Colonic mucosa (tissue), 4 donors: ENCODE results near the gene TRAF6. TPM values are rescaled to one million over a fixed set of nuclear protein-coding genes. Genes with fewer than 3 reads are reported as not detected.

ENCODE experiments used
- DNase-seq: peaks from one replicate; pipeline ENCODE4 v3.0.0-alpha.2; 2020
- H3K27ac ChIP-seq: fragments of 200-600 bp; one replicate; pipeline ENCODE4 v1.8.0; 2021
- H3K27me3 ChIP-seq: fragments of 200-600 bp; one replicate; pipeline ENCODE4 v1.8.0; 2021
- H3K36me3 ChIP-seq: fragments of 200-600 bp; one replicate; pipeline ENCODE4 v1.8.0; 2021
- H3K4me1 ChIP-seq: fragments of 200-600 bp; one replicate; pipeline ENCODE4 v1.8.0; 2021; ENCODE audit warnings: mild to moderate bottlenecking
- H3K4me3 ChIP-seq: fragments of 200-600 bp; one replicate; pipeline ENCODE4 v1.8.0; 2021
- H3K9ac ChIP-seq, 2 donors: one replicate each; pipeline ENCODE4 v1.7.0; 2013; ENCODE audit warnings: control low read depth in 2 of 2, low read depth in 2 of 2, low read length in 2 of 2
- H3K9me3 ChIP-seq: fragments of 200-600 bp; one replicate; pipeline ENCODE4 v1.8.0; 2021
- CTCF ChIP-seq: fragments of 200-600 bp; IDR thresholded peaks from one replicate; pipeline ENCODE4 v1.8.0; 2022; ENCODE audit warnings: antibody characterized with exemption, mild to moderate bottlenecking
- intact Hi-C: fragments of 100-400 bp; cut with DNase I; formaldehyde crosslinking; loops from one replicate; pipeline ENCODE4 v1.14.1; 2022
- total RNA-seq, 2 donors: library from RNA; stranded (reverse); fragmentation: NEBNext Ultra II Directional in 1 of 2; extraction: Animal tissue kit (Norgen Biotek cat#: 25700) in 1 of 2; gene quantifications; one replicate each; pipeline ENCODE4 v1.2.1, GENCODE V29; 2021
- donor health status: healthy.
- donor health status: DM: no; HTN: no; CAD: no.
- donor health status: DM: no; HTN: no; CAD: no.

The TRAF6 gene
- total RNA-seq, 2 donors from 2014 or later: 9.5 to 18.3 TPM

GRCh38 chr11:36449561-36450096, 60.4 kb downstream of the TRAF6 start:
- TF ChIP-seq CTCF: no peak
- Histone ChIP-seq H3K27ac (peak overlapping the region; percentile 18), H3K36me3 (no peaks in the 10 kb centered on the region), H3K4me1 (peaks cover 16% of the 10 kb centered on the region), H3K27me3 (no peaks in the 10 kb centered on the region), H3K9ac (no peak overlapping the region), H3K9me3 (no peaks in the 10 kb centered on the region), H3K4me3 (no peak overlapping the region)
- DNase-seq: no peak
- intact Hi-C loops: loop anchor here (10.0 kb wide), 2 partner anchors 55 to 155 kb away; partner anchors contain the start of gene PRR5L

DNA sequence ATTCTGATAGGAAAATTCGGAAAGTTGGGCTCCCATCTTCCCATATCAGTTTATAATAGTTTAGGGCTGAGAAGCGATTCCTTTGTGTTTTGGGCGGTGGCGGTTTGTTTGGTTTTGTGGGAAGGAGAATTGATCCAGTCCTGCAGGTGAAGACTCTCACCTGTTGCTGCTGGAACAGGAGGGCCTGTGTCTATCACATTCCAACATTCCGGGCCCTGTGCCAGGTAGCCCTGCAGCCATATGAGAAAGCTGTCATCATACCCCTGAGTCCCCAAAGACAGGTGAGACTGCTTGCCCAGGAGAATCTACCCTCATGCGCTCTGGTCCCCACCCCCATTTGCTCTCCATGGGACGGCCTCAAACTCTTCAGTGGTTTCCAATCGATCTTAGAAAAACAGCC, 62.1 kb downstream of the TRAF6 start:
- no peak for DNase-seq
- no peak for TF ChIP-seq CTCF
- Histone ChIP-seq H3K4me1 (peaks cover 16% of the 10 kb centered on the region), H3K4me3 (no peak overlapping the region), H3K9me3 (no peaks in the 10 kb centered on the region), H3K36me3 (no peaks in the 10 kb centered on the region), H3K9ac (no peak overlapping the region), H3K27ac (no peak overlapping the region), H3K27me3 (no peaks in the 10 kb centered on the region)
- intact Hi-C loops: loop anchor here (10.0 kb wide), 1 partner anchor 53 kb away; no protein-coding TSS in a partner anchor

DNA sequence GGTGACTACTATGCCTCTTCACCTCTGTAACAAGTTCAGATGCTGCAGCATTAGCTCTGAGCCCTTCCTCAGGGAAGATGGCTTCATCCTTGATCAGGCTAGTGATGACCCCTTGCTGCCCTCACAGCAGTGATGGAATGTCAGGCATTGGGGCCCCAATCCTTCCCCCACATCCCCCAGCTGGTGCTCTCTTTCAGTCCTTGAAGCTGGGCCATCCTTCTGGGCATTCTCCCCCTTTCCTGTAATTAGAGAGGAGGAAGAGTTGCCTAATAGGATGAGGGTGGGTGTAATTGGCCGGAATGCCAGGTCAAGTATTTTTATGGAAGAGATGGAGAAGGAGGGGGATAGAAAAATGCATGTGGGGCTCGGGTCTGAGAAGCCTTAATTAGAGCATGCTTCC, 62.6 kb downstream of the TRAF6 start:
- Histone ChIP-seq H3K9me3 (no peaks in the 10 kb centered on the region), H3K4me1 (peaks cover 16% of the 10 kb centered on the region), H3K36me3 (no peaks in the 10 kb centered on the region), H3K4me3 (no peak overlapping the region), H3K27ac (no peak overlapping the region), H3K27me3 (no peaks in the 10 kb centered on the region), H3K9ac (no peak overlapping the region)
- no peak for TF ChIP-seq CTCF
- no peak for DNase-seq
- intact Hi-C loops: loop anchor here (10.0 kb wide), 1 partner anchor 53 kb away; no protein-coding TSS in a partner anchor

- H3K27me3 ChIP-seq: no peaks in the 10 kb centered on the region
- H3K36me3 ChIP-seq: no peaks in the 10 kb centered on the region
- no peak for DNase-seq
- no peak overlapping the region for H3K4me3 ChIP-seq
- H3K9ac ChIP-seq: no peak overlapping the region
- H3K27ac ChIP-seq: no peak overlapping the region
- H3K4me1 ChIP-seq: peaks cover 9% of the 10 kb centered on the region
- intact Hi-C loops: loop anchor here (10.0 kb wide), 1 partner anchor 51 kb away; no protein-coding TSS in a partner anchor
- TF ChIP-seq CTCF: no peak
- no peaks in the 10 kb centered on the region for H3K9me3 ChIP-seq
Measured at GRCh38 chr11:36446135-36446534, 63.9 kb downstream of the TRAF6 start.

- H3K9ac ChIP-seq: no peak overlapping the region
- H3K4me3 ChIP-seq: no peak overlapping the region
- intact Hi-C loops: loop anchor here (10.0 kb wide), 1 partner anchor 49 kb away; no protein-coding TSS in a partner anchor
- DNase-seq: no peak
- no peak for TF ChIP-seq CTCF
- H3K9me3 ChIP-seq: no peaks in the 10 kb centered on the region
- no peaks in the 10 kb centered on the region for H3K27me3 ChIP-seq
- H3K4me1 ChIP-seq: no peaks in the 10 kb centered on the region
- H3K27ac ChIP-seq: no peak overlapping the region
- peaks cover 4% of the 10 kb centered on the region for H3K36me3 ChIP-seq
Measured at GRCh38 chr11:36443661-36444060, 66.4 kb downstream of the TRAF6 start.
